OCI-LY3 (cell line): Measurements from ENCODE around the gene MOGAT3.

ENCODE experiments used
- EZH2phosphoT487 ChIP-seq: fragments of 200-600 bp; shearing (Covaris generic); IDR thresholded peaks from 2 replicates; pipeline ENCODE4 v1.6.1; 2018; ENCODE audit warnings: antibody characterized with exemption, mixed run types, low read depth
- TF ChIP-seq, protein P1 (sequence below): fragments of 200-600, 300-600 bp; sonication (generic); IDR thresholded peaks from 2 replicates; pipeline ENCODE4 v1.5.1; 2014; ENCODE audit warnings: antibody characterized with exemption, low read length, low read depth

DNA sequence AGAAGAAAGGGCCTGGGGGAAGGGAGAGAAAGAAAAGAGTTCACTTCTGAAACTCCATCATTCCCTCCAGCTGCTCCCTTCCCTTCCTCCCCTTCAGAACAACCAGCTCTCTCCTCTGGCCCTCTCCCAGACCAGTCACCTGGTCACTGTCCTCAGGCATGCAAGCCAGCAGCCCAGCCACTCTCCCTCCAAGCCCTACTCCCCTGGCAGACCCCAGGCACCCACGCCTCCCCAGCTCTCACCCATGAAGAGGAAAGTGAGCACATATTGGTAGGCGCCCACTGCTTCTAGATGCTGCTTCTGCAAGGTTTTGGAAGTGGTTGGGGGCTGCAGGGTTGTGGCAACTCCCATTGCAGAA is 353 bp downstream of the MOGAT3 start:
- no peak for TF ChIP-seq EZH2phosphoT487
- TF ChIP-seq, protein P1, sequence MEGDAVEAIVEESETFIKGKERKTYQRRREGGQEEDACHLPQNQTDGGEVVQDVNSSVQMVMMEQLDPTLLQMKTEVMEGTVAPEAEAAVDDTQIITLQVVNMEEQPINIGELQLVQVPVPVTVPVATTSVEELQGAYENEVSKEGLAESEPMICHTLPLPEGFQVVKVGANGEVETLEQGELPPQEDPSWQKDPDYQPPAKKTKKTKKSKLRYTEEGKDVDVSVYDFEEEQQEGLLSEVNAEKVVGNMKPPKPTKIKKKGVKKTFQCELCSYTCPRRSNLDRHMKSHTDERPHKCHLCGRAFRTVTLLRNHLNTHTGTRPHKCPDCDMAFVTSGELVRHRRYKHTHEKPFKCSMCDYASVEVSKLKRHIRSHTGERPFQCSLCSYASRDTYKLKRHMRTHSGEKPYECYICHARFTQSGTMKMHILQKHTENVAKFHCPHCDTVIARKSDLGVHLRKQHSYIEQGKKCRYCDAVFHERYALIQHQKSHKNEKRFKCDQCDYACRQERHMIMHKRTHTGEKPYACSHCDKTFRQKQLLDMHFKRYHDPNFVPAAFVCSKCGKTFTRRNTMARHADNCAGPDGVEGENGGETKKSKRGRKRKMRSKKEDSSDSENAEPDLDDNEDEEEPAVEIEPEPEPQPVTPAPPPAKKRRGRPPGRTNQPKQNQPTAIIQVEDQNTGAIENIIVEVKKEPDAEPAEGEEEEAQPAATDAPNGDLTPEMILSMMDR = no peak
